GM12801 (cell line): Measurements from ENCODE around the gene SLC1A2.

Experiments
- TF ChIP-seq, protein P1 (sequence below): IDR thresholded peaks from one replicate; pipeline ENCODE4 v1.5.1; 2011; ENCODE audit warnings: control low read depth; ENCODE audit not compliant: insufficient read length; ENCODE audit errors: extremely low read depth

Gene SLC1A2

DNA sequence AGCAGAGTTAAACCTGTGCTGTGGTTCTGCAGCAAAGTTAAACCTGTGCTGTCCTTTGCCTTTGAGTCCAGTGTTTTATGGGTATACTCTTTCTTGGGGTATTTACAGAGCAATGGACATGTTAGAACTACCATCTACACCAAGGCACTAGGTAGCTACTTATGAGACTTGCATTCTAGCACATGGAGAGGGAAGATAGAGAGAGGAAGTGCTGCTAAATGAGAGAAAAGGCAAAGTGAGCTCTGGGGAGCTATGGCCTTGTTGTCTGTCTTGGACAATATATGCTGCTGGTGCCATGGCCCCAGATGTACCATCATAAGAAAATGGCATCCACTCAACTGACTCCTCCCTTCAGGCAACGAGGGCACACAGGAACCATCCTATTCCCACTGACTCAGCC lies 91.5 kb downstream of the SLC1A2 start:
- TF ChIP-seq, protein P1, sequence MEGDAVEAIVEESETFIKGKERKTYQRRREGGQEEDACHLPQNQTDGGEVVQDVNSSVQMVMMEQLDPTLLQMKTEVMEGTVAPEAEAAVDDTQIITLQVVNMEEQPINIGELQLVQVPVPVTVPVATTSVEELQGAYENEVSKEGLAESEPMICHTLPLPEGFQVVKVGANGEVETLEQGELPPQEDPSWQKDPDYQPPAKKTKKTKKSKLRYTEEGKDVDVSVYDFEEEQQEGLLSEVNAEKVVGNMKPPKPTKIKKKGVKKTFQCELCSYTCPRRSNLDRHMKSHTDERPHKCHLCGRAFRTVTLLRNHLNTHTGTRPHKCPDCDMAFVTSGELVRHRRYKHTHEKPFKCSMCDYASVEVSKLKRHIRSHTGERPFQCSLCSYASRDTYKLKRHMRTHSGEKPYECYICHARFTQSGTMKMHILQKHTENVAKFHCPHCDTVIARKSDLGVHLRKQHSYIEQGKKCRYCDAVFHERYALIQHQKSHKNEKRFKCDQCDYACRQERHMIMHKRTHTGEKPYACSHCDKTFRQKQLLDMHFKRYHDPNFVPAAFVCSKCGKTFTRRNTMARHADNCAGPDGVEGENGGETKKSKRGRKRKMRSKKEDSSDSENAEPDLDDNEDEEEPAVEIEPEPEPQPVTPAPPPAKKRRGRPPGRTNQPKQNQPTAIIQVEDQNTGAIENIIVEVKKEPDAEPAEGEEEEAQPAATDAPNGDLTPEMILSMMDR = no peak

DNA sequence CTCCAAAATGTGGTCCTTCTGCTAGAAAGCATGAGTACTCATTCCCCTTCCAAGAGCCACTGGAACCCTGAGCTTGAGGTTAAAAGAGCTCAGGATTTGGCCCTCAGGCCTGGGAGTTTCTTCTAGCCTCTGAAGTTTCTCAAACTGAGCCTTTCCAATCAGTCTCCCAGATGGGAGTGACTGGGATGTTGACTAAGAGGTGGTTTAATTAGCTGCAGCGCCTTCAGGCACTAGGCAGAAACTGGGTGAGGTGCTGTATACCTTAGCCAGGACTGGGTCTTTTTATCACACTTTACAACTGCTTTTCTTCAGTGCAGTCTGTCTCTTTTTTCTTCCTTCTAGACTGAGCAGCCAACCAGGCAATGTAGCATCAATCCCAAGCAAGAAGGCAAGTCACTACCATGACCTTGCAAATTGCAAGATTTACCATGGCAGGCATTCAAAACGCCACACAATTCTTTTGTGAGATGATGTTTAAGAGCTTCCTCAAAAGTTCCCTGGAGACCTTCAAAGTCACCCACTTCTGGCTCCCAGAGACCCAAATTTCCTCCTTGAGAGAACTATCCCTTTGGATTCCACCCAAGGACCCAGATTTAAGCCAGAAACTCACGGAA lies 93.0 kb downstream of the SLC1A2 start:
- TF ChIP-seq, protein P1 = no peak

DNA sequence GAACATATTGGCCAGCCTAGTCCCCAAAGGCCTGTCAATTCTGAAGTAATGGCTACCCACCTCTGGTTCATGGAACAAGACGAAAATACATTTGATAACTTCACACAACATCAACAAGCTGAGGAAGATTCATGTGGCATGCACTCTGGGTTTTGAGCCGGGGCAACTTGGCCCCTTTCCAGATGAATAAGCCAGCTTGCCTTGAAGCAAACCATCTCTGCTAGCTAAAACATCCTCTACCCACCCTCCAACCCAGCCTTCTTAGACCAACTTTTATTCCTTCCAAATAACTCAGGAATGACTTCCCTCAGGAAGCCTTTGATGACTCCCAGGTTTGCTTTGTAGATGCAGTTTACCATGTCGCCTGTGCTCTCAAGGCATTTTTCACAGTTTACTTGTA lies 94.4 kb downstream of the SLC1A2 start:
- TF ChIP-seq, protein P1 = no peak

DNA sequence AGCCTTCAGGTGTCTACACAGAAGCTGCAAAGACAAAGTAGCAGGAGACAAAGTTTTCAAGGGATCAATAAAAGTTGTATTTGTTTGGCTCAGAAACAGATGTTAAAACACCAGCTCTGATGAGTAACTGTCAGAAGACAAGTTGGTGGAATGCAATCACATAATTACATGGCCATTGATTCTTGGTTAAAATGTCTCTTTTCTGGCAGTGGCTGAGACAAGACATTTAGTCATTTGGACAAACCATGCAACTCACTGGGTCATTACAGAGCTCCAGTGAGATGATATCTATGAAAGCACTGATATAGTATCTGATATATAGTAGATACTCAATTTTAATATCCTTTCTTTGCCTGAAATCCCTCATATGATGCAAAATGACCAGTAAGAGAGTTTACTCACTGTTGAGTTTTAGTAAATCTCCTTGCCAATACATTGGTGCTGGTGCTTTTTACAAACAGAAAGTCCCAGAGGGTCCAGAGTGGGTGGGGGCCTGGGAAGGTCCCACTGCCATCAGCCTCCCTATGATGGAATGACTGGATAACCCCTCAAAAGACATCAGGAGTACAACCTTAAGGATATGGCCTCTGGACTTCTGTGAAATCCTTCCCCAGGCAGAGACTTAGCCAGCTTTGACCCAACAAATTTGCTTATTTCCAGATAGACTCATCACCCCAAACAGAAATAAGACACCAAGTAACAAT lies 95.0 kb downstream of the SLC1A2 start:
- TF ChIP-seq, protein P1 = no peak

DNA sequence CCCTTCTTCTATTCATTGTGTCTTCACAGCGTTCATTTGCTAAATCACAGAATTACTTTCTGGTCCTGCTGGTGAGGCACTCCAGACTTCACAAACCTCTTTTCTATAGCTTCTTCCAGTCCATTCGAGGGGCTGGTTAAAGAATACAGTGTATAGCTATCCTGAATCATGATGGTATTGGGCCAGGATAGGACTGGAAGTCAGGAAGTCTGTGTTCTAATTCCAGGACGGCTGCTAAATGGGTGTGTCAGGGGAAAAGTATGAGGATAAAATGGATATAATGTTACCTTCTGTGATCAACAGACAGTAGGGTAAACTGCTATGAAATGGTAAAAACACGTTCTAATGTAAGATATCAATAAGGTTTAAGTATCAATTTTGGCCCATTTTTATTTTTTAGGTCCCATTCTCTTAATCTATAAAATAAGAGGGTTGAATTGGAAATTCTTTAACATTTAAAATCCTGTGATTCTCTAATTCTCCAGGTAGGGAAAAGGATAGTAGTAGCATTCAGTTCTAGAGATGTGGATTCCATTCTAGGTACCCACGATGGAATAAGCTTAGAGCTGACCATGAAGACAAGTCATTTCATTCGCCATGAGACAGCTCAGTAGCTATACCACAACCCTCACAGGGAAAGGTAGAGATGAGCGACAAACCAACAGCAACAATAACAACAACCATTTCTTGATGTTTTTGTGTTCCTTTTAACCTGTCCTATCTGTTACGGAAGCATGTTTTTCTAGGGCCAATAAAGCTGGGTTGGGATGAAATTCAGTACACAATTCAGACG lies 96.1 kb downstream of the SLC1A2 start:
- TF ChIP-seq, protein P1 = no peak

DNA sequence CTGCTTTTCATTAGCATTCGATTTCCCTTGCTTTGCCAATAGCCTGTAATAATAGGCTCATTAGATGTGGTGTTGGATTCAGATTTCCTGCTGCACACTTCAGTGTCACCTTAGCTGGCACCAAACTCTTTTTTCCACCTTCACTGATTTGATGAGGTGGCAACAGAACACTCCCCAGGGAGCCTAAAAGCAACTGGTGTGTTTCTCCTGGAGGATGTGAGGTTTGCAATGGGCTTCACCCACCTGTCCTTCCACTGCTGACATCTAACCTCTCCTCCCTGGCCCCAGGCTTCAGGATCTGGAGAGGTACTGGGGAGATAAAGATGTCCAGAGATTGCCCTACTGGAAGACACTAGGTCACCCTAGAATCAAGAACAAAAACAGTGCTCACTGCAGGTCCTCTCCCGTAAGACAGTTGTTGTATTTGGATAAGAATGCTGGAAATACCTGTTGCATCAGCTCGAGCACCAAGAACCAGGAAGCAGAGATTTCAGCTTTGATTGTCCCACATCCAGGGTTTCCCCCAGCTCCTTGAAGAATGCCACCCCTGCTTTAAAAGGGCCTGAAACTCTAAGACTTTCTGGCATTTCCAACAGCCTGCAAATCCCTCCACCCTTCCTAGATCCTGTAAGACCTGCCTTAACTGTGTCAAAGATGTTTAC lies 96.9 kb downstream of the SLC1A2 start:
- TF ChIP-seq, protein P1 = no peak
